ENCODE results near the gene MPPED2.

DNA sequence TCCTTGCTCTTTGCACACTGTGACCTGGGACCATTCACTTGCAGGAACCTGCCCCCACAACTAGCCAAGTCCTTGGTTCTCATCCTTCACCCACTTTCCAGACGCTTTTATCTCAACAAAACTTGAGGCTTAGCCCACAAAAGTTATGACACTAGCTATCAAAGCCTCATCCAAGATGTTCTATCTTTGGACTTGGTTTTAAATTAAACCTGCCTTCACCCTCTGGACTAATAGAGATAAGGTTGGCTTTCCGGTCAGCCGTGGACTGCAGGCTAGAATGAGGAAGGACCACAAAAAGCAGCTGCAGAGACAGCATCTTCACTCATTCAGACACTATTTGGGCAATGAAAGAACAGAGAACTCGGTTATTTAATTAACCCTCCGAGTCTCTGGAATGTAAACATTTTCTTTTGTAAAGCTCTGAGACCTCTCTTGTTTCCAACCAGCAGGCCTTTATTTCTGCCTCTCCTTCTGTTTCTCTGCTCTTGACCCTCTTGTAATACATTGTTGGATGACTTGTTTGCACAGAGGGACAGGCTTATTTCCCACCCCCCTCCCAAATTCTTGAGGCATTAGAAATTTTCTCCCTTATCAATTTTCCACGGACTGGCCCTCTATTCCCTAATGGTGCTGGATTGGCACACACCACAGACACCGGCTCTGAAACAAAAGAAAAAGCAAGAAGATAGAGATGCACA lies 221.9 kb downstream of the MPPED2 start:
- TF ChIP-seq, protein P1, sequence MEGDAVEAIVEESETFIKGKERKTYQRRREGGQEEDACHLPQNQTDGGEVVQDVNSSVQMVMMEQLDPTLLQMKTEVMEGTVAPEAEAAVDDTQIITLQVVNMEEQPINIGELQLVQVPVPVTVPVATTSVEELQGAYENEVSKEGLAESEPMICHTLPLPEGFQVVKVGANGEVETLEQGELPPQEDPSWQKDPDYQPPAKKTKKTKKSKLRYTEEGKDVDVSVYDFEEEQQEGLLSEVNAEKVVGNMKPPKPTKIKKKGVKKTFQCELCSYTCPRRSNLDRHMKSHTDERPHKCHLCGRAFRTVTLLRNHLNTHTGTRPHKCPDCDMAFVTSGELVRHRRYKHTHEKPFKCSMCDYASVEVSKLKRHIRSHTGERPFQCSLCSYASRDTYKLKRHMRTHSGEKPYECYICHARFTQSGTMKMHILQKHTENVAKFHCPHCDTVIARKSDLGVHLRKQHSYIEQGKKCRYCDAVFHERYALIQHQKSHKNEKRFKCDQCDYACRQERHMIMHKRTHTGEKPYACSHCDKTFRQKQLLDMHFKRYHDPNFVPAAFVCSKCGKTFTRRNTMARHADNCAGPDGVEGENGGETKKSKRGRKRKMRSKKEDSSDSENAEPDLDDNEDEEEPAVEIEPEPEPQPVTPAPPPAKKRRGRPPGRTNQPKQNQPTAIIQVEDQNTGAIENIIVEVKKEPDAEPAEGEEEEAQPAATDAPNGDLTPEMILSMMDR (CRISPR knock-in tag; IDR thresholded peaks at IDR 0.05): no peak
- no peak for TF ChIP-seq ZNF83 (CRISPR knock-in tag; IDR thresholded peaks at IDR 0.05; ENCODE audit: borderline replicate concordance)
- no peak for TF ChIP-seq ZNF431 (CRISPR knock-in tag; IDR thresholded peaks at IDR 0.05; ENCODE audit: borderline replicate concordance, low read depth)
- TF ChIP-seq, protein P2, sequence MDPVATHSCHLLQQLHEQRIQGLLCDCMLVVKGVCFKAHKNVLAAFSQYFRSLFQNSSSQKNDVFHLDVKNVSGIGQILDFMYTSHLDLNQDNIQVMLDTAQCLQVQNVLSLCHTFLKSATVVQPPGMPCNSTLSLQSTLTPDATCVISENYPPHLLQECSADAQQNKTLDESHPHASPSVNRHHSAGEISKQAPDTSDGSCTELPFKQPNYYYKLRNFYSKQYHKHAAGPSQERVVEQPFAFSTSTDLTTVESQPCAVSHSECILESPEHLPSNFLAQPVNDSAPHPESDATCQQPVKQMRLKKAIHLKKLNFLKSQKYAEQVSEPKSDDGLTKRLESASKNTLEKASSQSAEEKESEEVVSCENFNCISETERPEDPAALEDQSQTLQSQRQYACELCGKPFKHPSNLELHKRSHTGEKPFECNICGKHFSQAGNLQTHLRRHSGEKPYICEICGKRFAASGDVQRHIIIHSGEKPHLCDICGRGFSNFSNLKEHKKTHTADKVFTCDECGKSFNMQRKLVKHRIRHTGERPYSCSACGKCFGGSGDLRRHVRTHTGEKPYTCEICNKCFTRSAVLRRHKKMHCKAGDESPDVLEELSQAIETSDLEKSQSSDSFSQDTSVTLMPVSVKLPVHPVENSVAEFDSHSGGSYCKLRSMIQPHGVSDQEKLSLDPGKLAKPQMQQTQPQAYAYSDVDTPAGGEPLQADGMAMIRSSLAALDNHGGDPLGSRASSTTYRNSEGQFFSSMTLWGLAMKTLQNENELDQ (CRISPR knock-in tag; IDR thresholded peaks at IDR 0.05; ENCODE audit: borderline replicate concordance): no peak
- TF ChIP-seq TAF1 (CRISPR knock-in tag; IDR thresholded peaks at IDR 0.05): no peak
- no peak for TF ChIP-seq CBFB (CRISPR knock-in tag; IDR thresholded peaks at IDR 0.05)
- TF ChIP-seq, protein P3, sequence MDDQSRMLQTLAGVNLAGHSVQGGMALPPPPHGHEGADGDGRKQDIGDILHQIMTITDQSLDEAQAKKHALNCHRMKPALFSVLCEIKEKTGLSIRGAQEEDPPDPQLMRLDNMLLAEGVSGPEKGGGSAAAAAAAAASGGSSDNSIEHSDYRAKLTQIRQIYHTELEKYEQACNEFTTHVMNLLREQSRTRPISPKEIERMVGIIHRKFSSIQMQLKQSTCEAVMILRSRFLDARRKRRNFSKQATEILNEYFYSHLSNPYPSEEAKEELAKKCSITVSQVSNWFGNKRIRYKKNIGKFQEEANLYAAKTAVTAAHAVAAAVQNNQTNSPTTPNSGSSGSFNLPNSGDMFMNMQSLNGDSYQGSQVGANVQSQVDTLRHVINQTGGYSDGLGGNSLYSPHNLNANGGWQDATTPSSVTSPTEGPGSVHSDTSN (CRISPR knock-in tag; IDR thresholded peaks at IDR 0.05; ENCODE audit: borderline replicate concordance): no peak
- no peak for TF ChIP-seq NCOR1 (IDR thresholded peaks at IDR 0.05; ENCODE audit: borderline replicate concordance, low read length)
- TF ChIP-seq, protein P4, sequence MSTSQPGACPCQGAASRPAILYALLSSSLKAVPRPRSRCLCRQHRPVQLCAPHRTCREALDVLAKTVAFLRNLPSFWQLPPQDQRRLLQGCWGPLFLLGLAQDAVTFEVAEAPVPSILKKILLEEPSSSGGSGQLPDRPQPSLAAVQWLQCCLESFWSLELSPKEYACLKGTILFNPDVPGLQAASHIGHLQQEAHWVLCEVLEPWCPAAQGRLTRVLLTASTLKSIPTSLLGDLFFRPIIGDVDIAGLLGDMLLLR (CRISPR knock-in tag; IDR thresholded peaks at IDR 0.05): no peak
- no peak for TF ChIP-seq BCL6 (CRISPR knock-in tag; IDR thresholded peaks at IDR 0.05)
- TF ChIP-seq NPAS2 (CRISPR knock-in tag; IDR thresholded peaks at IDR 0.05; ENCODE audit: borderline replicate concordance): no peak
